OCI-LY1 (cell line): Measurements from ENCODE around the gene NEB.

ENCODE experiments used
- H2AFZ ChIP-seq: fragments of 200-600 bp; sonication (generic), shearing (Covaris generic); 2 replicates; pipeline ENCODE4 v1.6.0; 2014; ENCODE audit warnings: antibody characterized with exemption, mild to moderate bottlenecking, low read length
- H3F3A ChIP-seq: fragments of 200-600 bp; sonication (generic), shearing (Covaris generic); 2 replicates; pipeline ENCODE4 v1.6.0; 2014; ENCODE audit warnings: mild to moderate bottlenecking, antibody characterized with exemption, low read length, moderate library complexity; ENCODE audit not compliant: insufficient read depth
- H3K27ac ChIP-seq: fragments of 200-600 bp; sonication (generic); 2 replicates; pipeline ENCODE4 v1.5.1; 2014; ENCODE audit warnings: low read length, mixed run types, mild to moderate bottlenecking, low read depth; ENCODE audit not compliant: poor library complexity, severe bottlenecking
- H3K27me3 ChIP-seq: fragments of 200-600 bp; sonication (generic); 2 replicates; pipeline ENCODE4 v1.6.0; 2014; ENCODE audit warnings: antibody characterized with exemption, mild to moderate bottlenecking, low read length, moderate library complexity; ENCODE audit not compliant: insufficient read depth
- H3K36me3 ChIP-seq: fragments of 200-600 bp; sonication (generic); 2 replicates; pipeline ENCODE4 v1.6.1; 2014; ENCODE audit warnings: mild to moderate bottlenecking, antibody characterized with exemption, low read length, moderate library complexity, mixed read lengths; ENCODE audit not compliant: insufficient read depth
- H3K4me1 ChIP-seq: fragments of 200-600 bp; sonication (generic); 2 replicates; pipeline ENCODE4 v1.5.1; 2014; ENCODE audit warnings: mild to moderate bottlenecking, low read length, moderate library complexity; ENCODE audit not compliant: insufficient read depth, severe bottlenecking
- H3K4me2 ChIP-seq: fragments of 200-600 bp; sonication (generic), shearing (Covaris generic); 2 replicates; pipeline ENCODE4 v1.6.1; 2014; ENCODE audit warnings: low read length
- H3K4me3 ChIP-seq: fragments of 200-600 bp; sonication (generic); 2 replicates; pipeline ENCODE4 v1.5.1; 2014; ENCODE audit warnings: low read length, low read depth, mild to moderate bottlenecking, mixed read lengths; ENCODE audit not compliant: poor library complexity, severe bottlenecking
- H3K79me2 ChIP-seq: fragments of 200-600 bp; shearing (Covaris generic); 2 replicates; pipeline ENCODE4 v1.6.1; 2016; ENCODE audit warnings: mixed run types, low read length, mixed read lengths; ENCODE audit not compliant: insufficient read depth
- H3K9ac ChIP-seq: fragments of 200-600 bp; sonication (generic), shearing (Covaris generic); 2 replicates; pipeline ENCODE4 v1.6.1; 2014; ENCODE audit warnings: mild to moderate bottlenecking, low read length, mixed read lengths
- H3K9me2 ChIP-seq: fragments of 200-600 bp; sonication (generic), shearing (Covaris generic); 2 replicates; pipeline ENCODE4 v1.6.1; 2014; ENCODE audit warnings: low read depth, mild to moderate bottlenecking, low read length, mixed read lengths
- H3K9me3 ChIP-seq: fragments of 200-600 bp; shearing (Covaris generic); 2 replicates; pipeline ENCODE4 v1.6.1; 2014; ENCODE audit warnings: low read length, mixed read lengths
- H4K20me1 ChIP-seq: fragments of 200-600 bp; sonication (generic), shearing (Covaris generic); 2 replicates; pipeline ENCODE4 v1.6.0; 2016; ENCODE audit warnings: mild to moderate bottlenecking, low read length; ENCODE audit not compliant: insufficient read depth
- CTCF ChIP-seq: fragments of 200-600 bp; sonication (generic), shearing (Covaris generic); IDR thresholded peaks from 2 replicates; pipeline ENCODE4 v1.5.1; 2017; ENCODE audit warnings: mild to moderate bottlenecking, antibody characterized with exemption, low read length, moderate library complexity, mixed read lengths
- EZH2 ChIP-seq: fragments of 200-600 bp; sonication (generic), shearing (Covaris generic); IDR thresholded peaks from 2 replicates; pipeline ENCODE4 v1.8.0; 2017; ENCODE audit warnings: borderline replicate concordance, mixed run types, mild to moderate bottlenecking, antibody characterized with exemption, low read length, moderate library complexity, mixed read lengths

The NEB gene

DNA sequence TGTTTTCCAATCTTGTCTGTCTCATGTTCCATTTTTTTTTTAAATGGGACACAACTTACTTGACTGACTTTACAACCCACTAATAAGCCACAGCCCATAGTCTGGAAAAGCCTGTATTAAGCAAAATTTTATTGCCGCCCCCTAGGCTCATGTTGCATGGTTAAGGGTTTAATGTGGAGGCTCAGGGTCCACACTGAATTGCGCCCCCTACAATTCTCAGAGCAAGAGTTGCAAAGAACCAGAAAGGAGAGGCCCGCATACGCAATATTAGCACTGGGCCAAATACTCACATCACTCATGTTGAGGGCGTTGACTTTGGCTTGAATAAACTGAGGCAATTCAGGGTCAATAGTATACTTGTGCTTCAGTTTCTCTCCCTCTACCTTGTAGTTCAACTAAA lies 65.5 kb downstream of the NEB start:
- Histone ChIP-seq H4K20me1 (no peaks in the 10 kb centered on the region), H3K79me2 (no peaks in the 10 kb centered on the region), H3K4me1 (no peaks in the 10 kb centered on the region), H3K4me2 (no peak overlapping the region), H2AFZ (no peak overlapping the region), H3K4me3 (no peak overlapping the region), H3K9ac (no peak overlapping the region), H3K27me3 (no peaks in the 10 kb centered on the region), H3K9me3 (no peaks in the 10 kb centered on the region), H3K9me2 (no peaks in the 10 kb centered on the region), H3K27ac (no peak overlapping the region), H3K36me3 (no peaks in the 10 kb centered on the region), H3F3A (no peaks in the 10 kb centered on the region)
- TF ChIP-seq CTCF (peak; percentile 14; the same call in 1 of the 2 replicates), EZH2 (no peak)

GRCh38 chr2:151665959-151666358 lies 68.3 kb downstream of the NEB start:
- H2AFZ ChIP-seq: no peak overlapping the region
- no peak overlapping the region for H3K9ac ChIP-seq
- no peaks in the 10 kb centered on the region for H3K9me2 ChIP-seq
- H3K9me3 ChIP-seq: no peaks in the 10 kb centered on the region
- H4K20me1 ChIP-seq: no peaks in the 10 kb centered on the region
- no peak overlapping the region for H3K4me2 ChIP-seq
- no peaks in the 10 kb centered on the region for H3K27me3 ChIP-seq
- H3K4me3 ChIP-seq: no peak overlapping the region
- no peak overlapping the region for H3K27ac ChIP-seq
- no peaks in the 10 kb centered on the region for H3K4me1 ChIP-seq
- H3F3A ChIP-seq: no peaks in the 10 kb centered on the region
- H3K36me3 ChIP-seq: no peaks in the 10 kb centered on the region
- TF ChIP-seq EZH2 (no peak), CTCF (no peak)
- no peaks in the 10 kb centered on the region for H3K79me2 ChIP-seq

GRCh38 chr2:151664520-151664919 lies 69.8 kb downstream of the NEB start:
- Histone ChIP-seq H3K79me2 (no peaks in the 10 kb centered on the region), H3K9me2 (no peaks in the 10 kb centered on the region), H3K4me3 (no peak overlapping the region), H3F3A (no peaks in the 10 kb centered on the region), H2AFZ (no peak overlapping the region), H3K4me1 (no peaks in the 10 kb centered on the region), H3K36me3 (no peaks in the 10 kb centered on the region), H4K20me1 (no peaks in the 10 kb centered on the region), H3K4me2 (no peak overlapping the region), H3K9me3 (no peaks in the 10 kb centered on the region), H3K27me3 (no peaks in the 10 kb centered on the region), H3K27ac (no peak overlapping the region), H3K9ac (no peak overlapping the region)
- no peak for TF ChIP-seq EZH2

DNA sequence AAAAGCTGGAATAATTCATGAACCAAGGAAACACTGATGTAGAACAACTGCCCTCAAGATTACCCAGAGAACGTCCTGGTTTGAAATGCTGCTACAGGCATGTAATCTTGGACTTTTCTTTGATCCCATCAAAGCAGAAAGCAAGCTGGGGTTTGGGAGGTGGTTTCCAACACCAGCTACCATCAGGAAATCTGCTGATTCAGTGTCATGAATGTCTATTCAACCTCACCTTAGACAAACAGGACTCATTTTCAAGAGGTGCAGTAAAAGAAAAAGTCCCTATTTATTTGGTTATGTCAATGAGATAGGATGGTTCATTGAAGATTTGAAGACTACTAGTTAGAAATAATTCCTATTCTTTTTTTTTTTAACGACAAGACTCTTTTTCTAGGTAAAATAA lies 72.7 kb downstream of the NEB start:
- Histone ChIP-seq H3K9me2 (no peaks in the 10 kb centered on the region), H3K4me2 (no peak overlapping the region), H2AFZ (no peak overlapping the region), H3K9ac (no peak overlapping the region), H4K20me1 (no peaks in the 10 kb centered on the region), H3K27me3 (no peaks in the 10 kb centered on the region), H3K4me1 (no peaks in the 10 kb centered on the region), H3K79me2 (no peaks in the 10 kb centered on the region), H3K4me3 (no peak overlapping the region), H3F3A (no peaks in the 10 kb centered on the region), H3K9me3 (no peaks in the 10 kb centered on the region), H3K27ac (no peak overlapping the region), H3K36me3 (no peaks in the 10 kb centered on the region)
- TF ChIP-seq CTCF: no peak
- no peak for TF ChIP-seq EZH2
